SK-N-MC (cell line): ENCODE measurements around the gene LRRC75B.

Source experiments
- EZH2 ChIP-seq: fragments of 200-600 bp; sonication (generic); IDR thresholded peaks from one replicate; pipeline ENCODE4 v1.6.1; 2017; ENCODE audit warnings: antibody characterized with exemption
- FOXP2 ChIP-seq: optimal IDR thresholded peaks from 2 replicates; pipeline ENCODE3; 2011; ENCODE audit warnings: mild to moderate bottlenecking, moderate library complexity; ENCODE audit not compliant: insufficient read depth; ENCODE audit errors: extremely low read length, control extremely low read depth
- POLR2AphosphoS5 ChIP-seq: IDR thresholded peaks from 2 replicates; pipeline ENCODE4 v1.6.1; 2012; ENCODE audit warnings: mild to moderate bottlenecking, low read depth, low read length, borderline replicate concordance

DNA sequence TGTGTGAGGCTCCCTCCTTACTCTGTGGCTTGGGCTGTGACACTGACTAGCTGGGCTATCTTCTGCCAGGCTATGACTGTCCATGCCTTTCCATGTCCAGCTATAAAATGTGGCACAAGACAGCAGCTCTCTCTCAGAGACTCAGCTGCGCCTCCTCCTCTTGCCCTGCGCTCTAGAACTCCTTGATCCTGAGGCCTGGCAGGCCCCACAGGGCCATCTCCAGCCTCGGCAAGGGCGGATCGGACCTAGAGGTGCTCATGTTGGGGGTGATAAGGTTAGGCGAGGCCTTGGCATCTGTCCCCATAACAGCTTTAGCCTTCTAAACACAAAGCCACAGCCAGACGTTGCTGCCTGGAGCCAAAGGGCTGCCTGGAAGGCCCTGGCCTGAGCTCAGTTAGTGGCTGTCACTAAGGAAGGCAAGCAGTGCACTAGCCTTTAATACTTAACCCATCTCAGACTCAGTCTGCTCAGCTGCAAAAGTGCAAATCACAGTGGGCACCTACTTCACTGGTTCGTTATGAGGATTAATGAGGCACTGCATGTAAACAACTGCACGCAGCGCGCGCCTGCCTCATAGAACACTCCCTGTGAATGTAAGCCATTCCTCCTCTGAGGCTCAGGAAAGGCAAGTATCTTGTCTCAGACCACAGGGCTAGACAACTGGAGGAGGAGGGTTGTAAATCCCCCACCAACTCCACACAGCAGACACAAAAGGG is 39.1 kb downstream of the LRRC75B start:
- no peak for TF ChIP-seq EZH2
- TF ChIP-seq POLR2AphosphoS5: no peak
- no peak for TF ChIP-seq FOXP2
